Activated CD8-positive, alpha-beta memory T cell treated with anti-CD3 and anti-CD28 coated beads, Interleukin-2, amount 10 ng/mL, durations not matched to agents 7 days and 5 days (primary cell): Measurements from ENCODE around the gene PRSS23. TPM values are rescaled to one million over a fixed set of nuclear protein-coding genes. Genes with fewer than 3 reads are reported as not detected.

ENCODE experiments used
- ATAC-seq: fragments of 150-1000 bp; cut with Tn5 transposase; one replicate; pipeline ENCODE4 v1.10.0; 2021; ENCODE audit warnings: moderate library complexity
- CTCF ChIA-PET: fragments of 350-600 bp; sonication (Branson Sonifier 250); formaldehyde crosslinking; loops from one replicate; lab custom pipeline; 2021; ENCODE audit warnings: antibody characterized with exemption; lab: Charles Lee
- DNase-seq: peaks from one replicate; pipeline ENCODE4 v3.0.0-alpha.2; 2020
- H3K27ac Mint-ChIP-seq: one replicate; pipeline ENCODE4 v1.8.0; 2021; ENCODE audit warnings: mild to moderate bottlenecking, mixed read lengths
- H3K27me3 Mint-ChIP-seq: one replicate; pipeline ENCODE4 v1.8.0; 2021; ENCODE audit warnings: mixed read lengths
- H3K36me3 Mint-ChIP-seq: one replicate; pipeline ENCODE4 v1.8.0; 2021; ENCODE audit warnings: mild to moderate bottlenecking, mixed read lengths
- H3K4me1 Mint-ChIP-seq: one replicate; pipeline ENCODE4 v1.8.0; 2021; ENCODE audit warnings: mixed read lengths
- H3K4me3 Mint-ChIP-seq: one replicate; pipeline ENCODE4 v1.8.0; 2021; ENCODE audit warnings: mild to moderate bottlenecking, moderate library complexity, mixed read lengths
- H3K9me3 Mint-ChIP-seq: one replicate; pipeline ENCODE4 v1.8.0; 2022; ENCODE audit warnings: low read depth, mixed read lengths
- total RNA-seq, 2 experiments: library from RNA; stranded (reverse); gene quantifications; one replicate each; pipeline ENCODE4 v1.2.3, GENCODE V29; 2021

The PRSS23 gene
- total RNA-seq, 2 experiments from 2014 or later: 0.85 to 4.9 TPM

- no peak overlapping the region for H3K4me3 Mint-ChIP-seq
- H3K4me1 Mint-ChIP-seq: no peaks in the 10 kb centered on the region
- no peak overlapping the region for H3K27ac Mint-ChIP-seq
- CTCF ChIA-PET: no interaction called here
- no peaks in the 10 kb centered on the region for H3K9me3 Mint-ChIP-seq
- no peaks in the 10 kb centered on the region for H3K36me3 Mint-ChIP-seq
- H3K27me3 Mint-ChIP-seq: peaks cover 23% of the 10 kb centered on the region
- no peak for DNase-seq
- ATAC-seq: no peak
Observed at GRCh38 chr11:86848132-86848531, 47.8 kb downstream of the PRSS23 start.

- CTCF ChIA-PET: no interaction called here
- DNase-seq (no peak), ATAC-seq (no peak)
- no peaks in the 10 kb centered on the region for H3K9me3 Mint-ChIP-seq
- no peaks in the 10 kb centered on the region for H3K36me3 Mint-ChIP-seq
- H3K4me3 Mint-ChIP-seq: no peak overlapping the region
- H3K4me1 Mint-ChIP-seq: no peaks in the 10 kb centered on the region
- no peak overlapping the region for H3K27ac Mint-ChIP-seq
- H3K27me3 Mint-ChIP-seq: peaks cover 17% of the 10 kb centered on the region
Observed at GRCh38 chr11:86849679-86850078, 49.3 kb downstream of the PRSS23 start.

Other genes starting within 250 kb of the PRSS23 start
- 1 to 10 TPM in 1 of 2 experiments, under 1 TPM in 1; 0.79 to 1.3 TPM for gene ME3, start 127.9 kb upstream of the PRSS23 start, total RNA-seq
- under 1 TPM; 0.16 to 0.44 TPM for gene FZD4, start 154.9 kb downstream of the PRSS23 start, total RNA-seq
- gene TMEM135, start 237.4 kb downstream of the PRSS23 start, total RNA-seq: 10 to 100 TPM; 30.1 to 30.8 TPM